Measurements from ENCODE around the gene PCDHB2. TPM values are rescaled to one million over a fixed set of nuclear protein-coding genes. Genes with fewer than 3 reads are reported as not detected.
A peak's percentile ranks its signal among the peaks of the same experiment; 100 is the strongest.
"Not testable (repeated sequence)": the region's sequence is repeated elsewhere in the genome, so short reads cannot be mapped to it uniquely, and the experiment has no call there.

PCDHB2 gene
- under 1 TPM; 0.13 to 0.25 TPM for total RNA-seq
- total RNA-seq, result 0.08 to 0.23 reads per million in 2 donors

- peak; percentile 27 for ATAC-seq
- peaks cover 3% of the 10 kb centered on the region for H3K36me3 Mint-ChIP-seq (ENCODE audit: low read depth)
- no peak for DNase-seq
- peak within 1 kb of the TSS; percentile 22 for H3K4me3 Mint-ChIP-seq
- H3K27ac Mint-ChIP-seq, result peak within 1 kb of the TSS; percentile 4
- H3K9me3 ChIP-seq (ENCODE audit: control insufficient read depth, low read length, poor library complexity, severe bottlenecking), result no peaks in the 10 kb centered on the region
- H3K4me1 Mint-ChIP-seq, result no peaks in the 10 kb centered on the region
- H3K27me3 Mint-ChIP-seq, result peaks cover 17% of the 10 kb centered on the region
These were observed at the start of gene PCDHB2 for GRCh38 chr5:141094481-141095262. Gene PCDHB2, plus strand, starts transcription at chr5:141094615. Its CDS starts 176 bp downstream, at chr5:141094791.

GRCh38 chr5:141050622-141051520 is 43.5 kb upstream of the PCDHB2 start, which contains the start of gene PCDHB1:
Gene PCDHB1, plus strand, starts transcription at chr5:141051374. Its CDS starts 97 bp downstream, at chr5:141051471.
- peak within 1 kb of the TSS; percentile 13 for H3K4me3 Mint-ChIP-seq
- H3K4me1 Mint-ChIP-seq, result no peaks in the 10 kb centered on the region

GRCh38 chr5:141051521-141051866 is 42.9 kb upstream of the PCDHB2 start:
- Mint-ChIP-seq H3K4me1 (no peaks in the 10 kb centered on the region), H3K36me3 (ENCODE audit: low read depth) (no peaks in the 10 kb centered on the region), H3K4me3 (peak overlapping the region; percentile 13), H3K27me3 (peaks cover 44% of the 10 kb centered on the region), H3K27ac (no peak overlapping the region)
- ATAC-seq, result no peak
- DNase-seq, result no peak
- H3K9me3 ChIP-seq (ENCODE audit: control insufficient read depth, low read length, poor library complexity, severe bottlenecking), result no peaks in the 10 kb centered on the region

More at GRCh38 chr5:141050622-141051520, 43.5 kb upstream of the PCDHB2 start, which contains the start of gene PCDHB1:
- ATAC-seq, result no peak
- H3K27ac Mint-ChIP-seq, result no peak within 1 kb of the TSS
- no peaks in the 10 kb centered on the region for H3K36me3 Mint-ChIP-seq (ENCODE audit: low read depth)
- no peaks in the 10 kb centered on the region for H3K9me3 ChIP-seq (ENCODE audit: control insufficient read depth, low read length, poor library complexity, severe bottlenecking)
- no peak for DNase-seq
- peaks cover 44% of the 10 kb centered on the region for H3K27me3 Mint-ChIP-seq

GRCh38 chr5:141077826-141078225 is 16.6 kb upstream of the PCDHB2 start:
- H3K27ac Mint-ChIP-seq, result no peak overlapping the region
- no peaks in the 10 kb centered on the region for H3K36me3 Mint-ChIP-seq (ENCODE audit: low read depth)
- peak overlapping the region; percentile 28 for H3K4me3 Mint-ChIP-seq
- peaks cover 21% of the 10 kb centered on the region for H3K27me3 Mint-ChIP-seq
- no peaks in the 10 kb centered on the region for H3K4me1 Mint-ChIP-seq
- H3K9me3 ChIP-seq (ENCODE audit: control insufficient read depth, low read length, poor library complexity, severe bottlenecking), result no peaks in the 10 kb centered on the region
- ATAC-seq (no peak), DNase-seq (no peak)

GRCh38 chr5:141082228-141082627 is 12.2 kb upstream of the PCDHB2 start:
- ATAC-seq (no peak), DNase-seq (no peak)
- Mint-ChIP-seq H3K27me3 (peaks cover 22% of the 10 kb centered on the region), H3K4me3 (no peak overlapping the region), H3K4me1 (peaks cover 4% of the 10 kb centered on the region), H3K27ac (no peak overlapping the region), H3K36me3 (ENCODE audit: low read depth) (no peaks in the 10 kb centered on the region)
- no peaks in the 10 kb centered on the region for H3K9me3 ChIP-seq (ENCODE audit: control insufficient read depth, low read length, poor library complexity, severe bottlenecking)

- Mint-ChIP-seq H3K27ac (peak overlapping the region; percentile 77), H3K4me3 (peak overlapping the region; percentile 92), H3K27me3 (peaks cover 32% of the 10 kb centered on the region), H3K36me3 (ENCODE audit: low read depth) (no peaks in the 10 kb centered on the region), H3K4me1 (peaks cover 4% of the 10 kb centered on the region)
- no peaks in the 10 kb centered on the region for H3K9me3 ChIP-seq (ENCODE audit: control insufficient read depth, low read length, poor library complexity, severe bottlenecking)
- ATAC-seq (peak; percentile 97), DNase-seq (peak in 2 of 3 donors; percentile 11 to 29)
These were observed 9.9 kb upstream of the PCDHB2 start for GRCh38 chr5:141084487-141084989.

- H3K9me3 ChIP-seq (ENCODE audit: control insufficient read depth, low read length, poor library complexity, severe bottlenecking), result peaks cover under 1% of the 10 kb centered on the region
- no peak for ATAC-seq
- DNase-seq, result no peak
- Mint-ChIP-seq H3K4me1 (no peaks in the 10 kb centered on the region), H3K27ac (no peak overlapping the region), H3K4me3 (no peak overlapping the region), H3K27me3 (peaks cover 18% of the 10 kb centered on the region), H3K36me3 (ENCODE audit: low read depth) (peaks cover 3% of the 10 kb centered on the region)
These were observed 837 bp downstream of the PCDHB2 start for GRCh38 chr5:141095263-141095641.

- not testable (repeated sequence) for ATAC-seq; H3K4me1 Mint-ChIP-seq; DNase-seq; H3K27ac Mint-ChIP-seq; H3K9me3 ChIP-seq (ENCODE audit: control insufficient read depth, low read length, poor library complexity, severe bottlenecking); H3K4me3 Mint-ChIP-seq; H3K36me3 Mint-ChIP-seq (ENCODE audit: low read depth)
- peaks cover 19% of the 10 kb centered on the region for H3K27me3 Mint-ChIP-seq
These were observed 1.8 kb downstream of the PCDHB2 start for GRCh38 chr5:141096181-141096580.

- not testable (repeated sequence) for H3K27ac Mint-ChIP-seq; ATAC-seq; H3K9me3 ChIP-seq (ENCODE audit: control insufficient read depth, low read length, poor library complexity, severe bottlenecking); DNase-seq; H3K4me3 Mint-ChIP-seq; H3K36me3 Mint-ChIP-seq (ENCODE audit: low read depth); H3K4me1 Mint-ChIP-seq
- peaks cover 19% of the 10 kb centered on the region for H3K27me3 Mint-ChIP-seq
These were observed 2.2 kb downstream of the PCDHB2 start for GRCh38 chr5:141096586-141096985.

GRCh38 chr5:141100243-141100805 is 5.9 kb downstream of the PCDHB2 start, which contains the start of gene PCDHB3:
Gene PCDHB3, plus strand, starts transcription at chr5:141100473. Its CDS starts 177 bp downstream, at chr5:141100650.
- DNase-seq (no peak), ATAC-seq (no peak)
- peaks cover 3% of the 10 kb centered on the region for H3K36me3 Mint-ChIP-seq (ENCODE audit: low read depth)
- peak within 1 kb of the TSS; percentile 22 for H3K4me3 Mint-ChIP-seq
- no peaks in the 10 kb centered on the region for H3K4me1 Mint-ChIP-seq
- H3K27ac Mint-ChIP-seq, result no peak within 1 kb of the TSS
- peaks cover 6% of the 10 kb centered on the region for H3K9me3 ChIP-seq (ENCODE audit: control insufficient read depth, low read length, poor library complexity, severe bottlenecking)
- H3K27me3 Mint-ChIP-seq, result peaks cover 22% of the 10 kb centered on the region

- H3K9me3 ChIP-seq (ENCODE audit: control insufficient read depth, low read length, poor library complexity, severe bottlenecking), result peaks cover 6% of the 10 kb centered on the region
- Mint-ChIP-seq H3K4me1 (no peaks in the 10 kb centered on the region), H3K27me3 (peaks cover 24% of the 10 kb centered on the region), H3K4me3 (no peak overlapping the region), H3K27ac (no peak overlapping the region), H3K36me3 (ENCODE audit: low read depth) (peaks cover 3% of the 10 kb centered on the region)
- ATAC-seq (no peak), DNase-seq (no peak)
These were observed 6.6 kb downstream of the PCDHB2 start for GRCh38 chr5:141101059-141101458.

- not testable (repeated sequence) for H3K4me3 Mint-ChIP-seq; H3K36me3 Mint-ChIP-seq (ENCODE audit: low read depth); ATAC-seq; H3K4me1 Mint-ChIP-seq; H3K27ac Mint-ChIP-seq; H3K9me3 ChIP-seq (ENCODE audit: control insufficient read depth, low read length, poor library complexity, severe bottlenecking); DNase-seq
- H3K27me3 Mint-ChIP-seq, result peaks cover 24% of the 10 kb centered on the region
These were observed 7.7 kb downstream of the PCDHB2 start for GRCh38 chr5:141102070-141102469.

GRCh38 chr5:141102471-141102870 is 8.1 kb downstream of the PCDHB2 start:
- DNase-seq; H3K4me1 Mint-ChIP-seq; ATAC-seq; H3K36me3 Mint-ChIP-seq (ENCODE audit: low read depth); H3K9me3 ChIP-seq (ENCODE audit: control insufficient read depth, low read length, poor library complexity, severe bottlenecking); H3K27ac Mint-ChIP-seq; H3K4me3 Mint-ChIP-seq: not testable (repeated sequence)
- peaks cover 24% of the 10 kb centered on the region for H3K27me3 Mint-ChIP-seq

Data from T-helper 17 cell (primary cell).